GM21619 (cell line): ENCODE measurements around the gene CA6.
"Not testable (repeated sequence)": the region's sequence is repeated elsewhere in the genome, so short reads cannot be mapped to it uniquely, and the experiment has no call there.

ENCODE experiments used
- ATAC-seq: cut with Tn5 transposase; IDR thresholded peaks from one replicate; pipeline ENCODE4 v1.9.1; 2021; ENCODE audit not compliant: unreplicated experiment

CA6 gene

DNA sequence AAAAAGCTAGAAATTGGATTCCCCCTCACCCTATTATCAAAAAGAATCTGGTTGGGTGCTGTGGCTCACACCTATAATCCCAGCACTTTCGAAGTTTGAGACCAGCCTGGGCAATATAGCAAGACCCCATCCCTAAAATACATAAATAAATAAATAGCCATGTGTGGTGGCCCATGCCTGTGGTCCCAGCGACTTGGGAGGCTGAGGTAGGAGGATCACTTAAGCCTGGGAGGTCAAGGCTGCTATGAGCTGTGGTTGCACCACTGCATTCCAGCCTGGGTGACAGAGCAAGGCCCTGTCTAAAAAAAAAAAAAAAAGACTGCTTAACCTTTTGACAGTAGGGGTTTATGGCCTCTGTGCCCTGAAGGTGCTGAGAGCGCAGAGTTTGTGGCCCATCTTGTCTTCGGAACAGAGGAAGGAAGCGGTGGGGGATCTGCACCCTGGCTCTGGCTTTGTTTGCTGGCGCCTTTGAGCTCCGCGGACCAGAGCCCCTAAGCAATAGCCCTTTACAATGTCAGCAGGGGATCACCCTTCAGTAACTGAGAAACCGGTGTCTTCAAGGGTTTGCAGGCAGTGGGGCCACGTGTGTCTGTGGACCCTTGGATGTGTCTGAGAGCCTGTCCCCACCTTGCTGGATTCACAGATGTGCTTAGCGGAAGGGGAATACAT lies 58.5 kb downstream of the CA6 start:
- ATAC-seq: no peak

DNA sequence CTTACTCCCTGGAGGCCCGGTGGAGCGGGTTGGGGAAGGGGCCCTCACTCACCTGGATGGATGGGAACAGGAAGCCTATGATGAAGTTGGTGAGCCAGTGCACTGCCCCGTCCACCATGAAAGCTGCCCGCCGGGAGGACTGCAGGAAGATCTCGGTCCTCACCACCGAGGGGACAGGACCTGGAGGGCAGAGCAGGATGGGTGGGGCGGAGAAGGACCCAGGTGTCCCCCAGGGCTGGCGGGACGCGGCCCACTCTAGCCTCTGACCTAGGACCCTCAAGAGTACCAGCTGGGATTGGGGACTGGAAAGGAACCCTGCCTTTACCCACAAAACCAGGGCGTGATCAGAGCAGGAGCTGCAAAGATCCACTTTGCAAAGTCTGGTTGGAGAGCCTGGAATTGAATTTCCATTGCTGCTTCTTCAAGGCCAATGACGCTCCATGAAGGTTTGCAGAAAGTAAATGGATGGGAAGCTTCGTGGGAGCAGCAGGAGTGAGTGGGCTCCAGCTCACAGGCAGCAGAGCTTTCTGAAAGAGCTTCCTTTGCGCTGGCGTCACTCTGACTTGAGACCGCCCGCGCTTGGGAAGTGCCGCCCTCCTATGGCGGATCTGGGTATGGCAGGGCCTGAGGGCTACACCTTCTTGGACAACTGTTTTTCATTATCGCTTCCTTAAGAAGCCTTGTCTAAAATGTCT lies 59.2 kb downstream of the CA6 start:
- peak; percentile 58 for ATAC-seq

- ATAC-seq: no peak
Observed at GRCh38 chr1:9005395-9005708, 59.7 kb downstream of the CA6 start.

- ATAC-seq: no peak
Observed at GRCh38 chr1:9006956-9007615, 61.4 kb downstream of the CA6 start.

DNA sequence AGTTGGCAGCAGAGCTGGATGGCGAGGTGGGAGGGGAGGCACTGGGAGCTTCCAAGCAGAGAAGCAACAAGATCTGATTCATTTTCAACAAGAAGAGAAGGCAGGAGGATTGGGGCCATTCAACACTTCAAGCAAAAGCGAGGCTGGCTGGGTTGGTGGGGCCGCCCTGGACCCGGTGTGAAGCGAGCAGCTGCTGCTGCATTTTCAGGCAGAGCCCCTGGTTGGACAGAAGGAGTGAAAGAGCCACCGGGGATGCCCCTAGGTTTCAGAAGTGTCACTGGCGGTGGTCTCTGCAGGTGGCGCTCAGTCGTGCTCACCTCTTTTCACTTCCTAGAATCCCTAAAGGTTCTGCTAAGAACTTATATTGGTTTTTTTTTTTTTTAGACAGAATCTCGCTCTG lies 62.6 kb downstream of the CA6 start:
- ATAC-seq: no peak

GRCh38 chr1:9009438-9010370 lies 64.0 kb downstream of the CA6 start:
- no peak for ATAC-seq

DNA sequence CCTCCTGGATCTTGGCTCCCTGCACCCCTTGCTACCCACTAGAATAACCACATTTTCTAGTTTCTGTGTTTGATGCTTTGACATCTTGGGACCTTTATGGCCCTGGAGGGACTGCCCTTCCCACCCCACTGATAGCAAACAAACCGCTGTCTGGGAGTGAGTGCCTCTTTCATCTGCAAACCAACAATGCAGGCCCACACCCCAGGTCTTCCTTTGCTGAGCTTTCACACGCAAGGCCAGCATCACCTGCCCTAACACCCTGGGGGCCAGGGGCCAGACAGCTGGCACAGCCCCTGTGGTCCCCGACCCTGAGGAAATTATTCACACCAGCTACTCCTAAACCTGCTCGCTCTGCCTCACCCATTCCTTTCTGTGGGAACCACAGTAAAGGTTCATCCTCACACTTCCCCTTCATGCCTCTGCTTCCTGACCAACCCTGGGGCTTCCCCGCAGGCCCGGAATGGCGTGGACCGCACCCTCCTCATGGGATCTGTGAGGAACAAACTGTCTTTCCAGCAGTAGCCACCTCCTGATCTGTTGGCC lies 65.2 kb downstream of the CA6 start:
- peak; percentile 46 for ATAC-seq

DNA sequence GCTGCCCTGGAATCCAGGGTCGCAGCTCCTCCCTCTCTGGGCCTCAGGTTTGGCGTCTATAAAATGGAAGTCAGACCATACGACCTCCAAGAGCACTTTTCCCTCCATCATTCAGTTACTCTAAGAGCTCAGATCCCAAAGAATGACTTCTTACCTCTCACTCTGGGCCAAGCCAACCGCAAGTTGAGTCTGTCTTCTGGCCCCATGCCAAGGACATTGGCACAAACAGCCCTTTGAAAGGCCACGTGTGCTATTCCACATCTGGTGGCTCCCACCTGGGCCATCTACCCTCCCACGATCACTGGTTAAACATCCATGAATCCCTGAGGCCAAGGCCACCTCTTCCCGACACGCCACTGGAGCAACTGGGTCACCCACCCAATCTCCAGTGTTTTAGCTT lies 68.2 kb downstream of the CA6 start:
- ATAC-seq: no peak

DNA sequence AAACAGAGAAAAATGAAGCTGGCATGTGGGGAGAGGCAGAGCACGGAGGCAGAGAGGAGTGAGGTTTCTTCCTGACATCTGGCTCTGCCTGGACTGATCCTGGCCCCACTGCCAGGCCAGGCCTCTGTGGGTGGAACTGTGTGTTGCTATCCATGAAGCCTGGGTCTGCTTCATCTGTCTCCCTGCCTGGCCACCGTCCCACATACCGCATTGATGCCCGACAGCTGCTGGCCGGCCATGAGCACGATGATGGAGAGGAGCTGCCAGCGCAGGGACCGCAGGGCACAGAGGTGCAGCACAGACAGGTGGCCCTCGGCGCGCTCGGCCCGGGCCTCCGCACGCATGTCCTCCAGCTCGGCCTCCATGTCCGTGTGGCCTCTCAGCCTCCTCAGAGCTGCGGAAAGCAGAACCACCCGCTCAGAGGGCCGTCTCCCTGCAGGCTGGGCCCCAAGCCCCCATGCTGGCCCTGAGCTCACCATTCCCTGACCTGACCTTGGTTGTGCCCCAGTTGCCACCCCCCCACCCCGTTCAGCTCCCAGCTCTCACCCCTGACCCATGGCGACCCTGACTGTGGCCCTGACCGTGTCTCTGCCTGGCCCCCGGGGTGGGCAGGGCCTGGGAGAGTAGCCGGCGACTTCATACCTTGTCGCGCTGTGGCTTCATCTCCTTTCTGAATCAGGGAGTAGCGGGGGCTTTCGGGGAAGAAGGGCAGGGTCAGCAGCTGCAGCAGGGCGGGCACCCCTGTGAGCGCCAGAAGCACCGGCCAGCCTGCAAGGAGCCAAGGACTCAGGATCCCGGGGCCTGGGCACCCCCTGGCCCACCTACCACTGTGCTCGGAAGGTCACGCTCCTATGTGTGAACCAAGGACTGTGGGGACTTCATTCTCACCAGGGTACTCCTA lies 69.1 kb downstream of the CA6 start:
- ATAC-seq: no peak

DNA sequence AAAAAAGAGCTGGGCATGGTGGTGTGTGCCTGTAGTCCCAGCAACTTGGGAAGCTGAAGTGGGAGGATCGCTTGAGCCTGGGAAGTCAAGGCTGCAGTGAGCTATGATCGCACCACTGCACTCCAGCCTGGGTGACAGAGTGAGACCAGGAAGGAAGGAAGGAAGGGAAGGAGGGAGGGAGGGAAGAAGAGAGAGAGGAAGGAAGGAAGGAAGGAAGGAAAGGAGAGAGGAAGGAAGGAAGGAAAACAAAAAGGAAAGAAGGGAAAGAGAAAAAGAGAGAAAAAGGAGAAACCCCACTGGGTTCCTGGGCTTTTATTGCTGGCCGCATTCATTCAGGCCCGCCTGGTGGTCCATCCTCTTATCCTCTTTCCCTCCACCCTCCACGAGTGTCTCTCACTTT lies 70.8 kb downstream of the CA6 start:
- no peak for ATAC-seq

DNA sequence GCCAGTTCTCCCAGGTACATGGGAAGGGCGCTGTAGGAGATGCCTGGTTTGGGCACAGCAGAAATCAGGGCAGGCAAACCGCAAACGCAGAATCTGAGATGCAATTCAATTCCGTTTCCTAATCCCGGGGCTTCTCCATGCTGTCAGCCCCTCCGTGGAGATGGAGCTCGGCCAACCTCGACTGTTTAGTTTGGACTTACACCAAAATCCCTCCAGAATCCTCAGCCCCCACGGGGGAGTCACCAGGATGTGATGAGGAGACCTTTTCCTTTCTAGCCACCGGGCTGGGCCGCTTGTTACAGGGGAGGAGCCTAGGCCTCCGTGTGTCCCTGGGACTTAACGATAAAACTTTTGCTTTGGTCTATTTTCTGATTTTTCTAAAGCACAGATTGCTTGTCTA lies 72.7 kb downstream of the CA6 start:
- no peak for ATAC-seq

- no peak for ATAC-seq
Observed at GRCh38 chr1:9019896-9020295, 74.2 kb downstream of the CA6 start.

DNA sequence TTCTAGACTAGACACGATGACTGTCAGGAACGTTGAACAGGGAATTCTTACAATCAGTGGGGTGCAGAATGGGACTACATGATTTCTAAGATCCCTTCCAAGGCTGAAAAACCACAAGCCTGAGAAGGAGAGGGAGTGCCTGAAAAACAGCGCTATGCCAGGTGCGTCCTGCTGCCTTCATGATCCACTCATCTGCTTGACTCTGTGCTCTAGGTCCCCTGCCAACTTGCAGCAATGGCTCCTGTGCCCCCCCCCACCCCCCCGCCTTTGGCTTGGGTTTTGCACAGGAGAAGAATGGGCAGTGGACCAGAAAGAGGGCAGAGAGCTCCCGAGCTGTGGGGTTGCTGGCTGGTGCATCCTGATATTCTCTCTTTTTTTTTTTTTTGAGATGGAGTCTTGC lies 74.6 kb downstream of the CA6 start:
- no peak for ATAC-seq

DNA sequence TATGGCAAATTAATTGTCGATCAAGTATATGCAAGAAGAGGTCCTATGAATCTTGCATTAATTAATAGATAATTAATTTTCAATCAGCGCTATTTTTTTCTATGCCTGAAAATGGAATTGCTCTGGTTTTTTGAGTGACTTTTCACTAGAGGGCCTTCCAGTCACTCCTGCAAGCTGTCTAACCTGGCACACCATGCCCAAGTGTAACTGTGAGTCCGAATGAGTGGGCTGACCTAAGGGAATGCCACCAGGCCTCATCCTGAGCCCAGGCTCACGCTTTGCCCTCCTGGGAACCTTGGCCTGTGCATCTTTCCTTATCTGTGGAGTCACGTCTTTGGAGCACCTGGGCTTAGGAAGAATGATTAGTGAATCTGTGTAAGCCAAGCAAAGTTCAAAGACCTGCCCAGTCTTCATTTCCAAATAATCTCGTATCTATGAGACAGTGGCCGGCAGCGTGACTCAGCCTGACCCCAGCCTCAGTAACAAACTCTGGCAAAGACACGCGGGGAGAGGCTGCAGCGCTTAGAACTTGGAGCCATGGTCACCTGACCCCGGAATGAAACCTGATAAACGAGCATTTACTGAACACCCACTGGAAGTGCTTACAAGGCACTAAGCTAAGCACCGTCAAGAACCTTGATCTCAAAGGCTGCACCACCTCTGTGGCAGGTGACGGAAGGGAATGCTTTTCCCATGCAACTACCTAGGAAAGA lies 76.5 kb downstream of the CA6 start:
- ATAC-seq: not testable (repeated sequence)

GRCh38 chr1:9022773-9023172 lies 77.1 kb downstream of the CA6 start:
- no peak for ATAC-seq
